GM12892 (cell line): ENCODE data around the gene MICAL3.
A peak's percentile ranks its signal among the peaks of the same experiment; 100 is the strongest.
"Not testable (repeated sequence)": the region's sequence is repeated elsewhere in the genome, so short reads cannot be mapped to it uniquely, and the experiment has no call there.

Experiments used
- DNase-seq: peaks from one replicate; pipeline ENCODE4 v3.0.0; 2011; ENCODE audit not compliant: insufficient read length
- FAIRE-seq: peaks from 2 replicates; lab custom pipeline; 2011; peaks lifted over from hg19 to GRCh38; lab: Jason Lieb, UNC
- POLR2A ChIP-seq: IDR thresholded peaks from 2 replicates; pipeline ENCODE4 v1.6.1; 2011; ENCODE audit warnings: low read depth, low read length, control low read depth
- POLR2AphosphoS5 ChIP-seq: IDR thresholded peaks from 2 replicates; pipeline ENCODE4 v1.6.1; 2011; ENCODE audit warnings: low read depth, low read length, control low read depth
- TAF1 ChIP-seq: IDR thresholded peaks from 2 replicates; pipeline ENCODE4 v1.6.1; 2011; ENCODE audit warnings: low read depth, mild to moderate bottlenecking, control low read depth, low read length, borderline replicate concordance

Gene MICAL3

GRCh38 chr22:18058371-18059093 lies 34.2 kb upstream of the MICAL3 start:
- TF ChIP-seq TAF1 (no peak), POLR2AphosphoS5 (no peak), POLR2A (no peak)
- DNase-seq (no peak), FAIRE-seq (no peak)

- FAIRE-seq, result peak; percentile 89
- DNase-seq, result no peak
- TF ChIP-seq TAF1, result peak; percentile 35; the same call in 1 of the 2 replicates
- no peak for TF ChIP-seq POLR2AphosphoS5
- no peak for TF ChIP-seq POLR2A
Measured at GRCh38 chr22:18057568-18058209, 33.3 kb upstream of the MICAL3 start.

- FAIRE-seq, result peak; percentile 84
- no peak for DNase-seq
- TF ChIP-seq TAF1, result no peak
- no peak for TF ChIP-seq POLR2A
- no peak for TF ChIP-seq POLR2AphosphoS5
Measured at GRCh38 chr22:18056807-18057474, 32.6 kb upstream of the MICAL3 start.

- DNase-seq (no peak), FAIRE-seq (peak; percentile 78)
- TF ChIP-seq TAF1 (no peak), POLR2AphosphoS5 (no peak), POLR2A (no peak)
Measured at GRCh38 chr22:18056161-18056666, 31.9 kb upstream of the MICAL3 start.

- TF ChIP-seq TAF1, result no peak
- TF ChIP-seq POLR2A, result no peak
- TF ChIP-seq POLR2AphosphoS5, result no peak
- no peak for FAIRE-seq
- no peak for DNase-seq
Measured at GRCh38 chr22:18055619-18056160, 31.3 kb upstream of the MICAL3 start.

- FAIRE-seq, result not testable (repeated sequence)
Measured at GRCh38 chr22:18053216-18053946, 29.0 kb upstream of the MICAL3 start.

GRCh38 chr22:18051113-18051512 lies 26.8 kb upstream of the MICAL3 start:
- FAIRE-seq, DNase-seq: not testable (repeated sequence)

More at GRCh38 chr22:18053216-18053946, 29.0 kb upstream of the MICAL3 start:
- DNase-seq, result not testable (repeated sequence)

- DNase-seq (no peak), FAIRE-seq (no peak)
- TF ChIP-seq TAF1 (no peak), POLR2AphosphoS5 (no peak), POLR2A (no peak)
Measured at GRCh38 chr22:18050065-18050464, 25.7 kb upstream of the MICAL3 start.

- no peak for TF ChIP-seq POLR2A
- DNase-seq (no peak), FAIRE-seq (no peak)
Measured at GRCh38 chr22:18048441-18048898, 24.1 kb upstream of the MICAL3 start.

GRCh38 chr22:18048041-18048440 lies 23.7 kb upstream of the MICAL3 start:
- no peak for FAIRE-seq
- no peak for DNase-seq
- no peak for TF ChIP-seq TAF1
- no peak for TF ChIP-seq POLR2AphosphoS5

- no peak for TF ChIP-seq POLR2A
- no peak for TF ChIP-seq POLR2AphosphoS5
- no peak for TF ChIP-seq TAF1
- no peak for FAIRE-seq
- DNase-seq, result no peak
Measured at GRCh38 chr22:18045794-18046193, 21.4 kb upstream of the MICAL3 start.
